GM18502 (cell line): ENCODE results near the gene GAS7.
"Not testable (repeated sequence)": the region's sequence is repeated elsewhere in the genome, so short reads cannot be mapped to it uniquely, and the experiment has no call there.

Experiments used
- ATAC-seq: cut with Tn5 transposase; IDR thresholded peaks from one replicate; pipeline ENCODE4 v1.9.1; 2021; ENCODE audit warnings: mild to moderate bottlenecking; ENCODE audit not compliant: unreplicated experiment, poor library complexity

Gene GAS7

DNA sequence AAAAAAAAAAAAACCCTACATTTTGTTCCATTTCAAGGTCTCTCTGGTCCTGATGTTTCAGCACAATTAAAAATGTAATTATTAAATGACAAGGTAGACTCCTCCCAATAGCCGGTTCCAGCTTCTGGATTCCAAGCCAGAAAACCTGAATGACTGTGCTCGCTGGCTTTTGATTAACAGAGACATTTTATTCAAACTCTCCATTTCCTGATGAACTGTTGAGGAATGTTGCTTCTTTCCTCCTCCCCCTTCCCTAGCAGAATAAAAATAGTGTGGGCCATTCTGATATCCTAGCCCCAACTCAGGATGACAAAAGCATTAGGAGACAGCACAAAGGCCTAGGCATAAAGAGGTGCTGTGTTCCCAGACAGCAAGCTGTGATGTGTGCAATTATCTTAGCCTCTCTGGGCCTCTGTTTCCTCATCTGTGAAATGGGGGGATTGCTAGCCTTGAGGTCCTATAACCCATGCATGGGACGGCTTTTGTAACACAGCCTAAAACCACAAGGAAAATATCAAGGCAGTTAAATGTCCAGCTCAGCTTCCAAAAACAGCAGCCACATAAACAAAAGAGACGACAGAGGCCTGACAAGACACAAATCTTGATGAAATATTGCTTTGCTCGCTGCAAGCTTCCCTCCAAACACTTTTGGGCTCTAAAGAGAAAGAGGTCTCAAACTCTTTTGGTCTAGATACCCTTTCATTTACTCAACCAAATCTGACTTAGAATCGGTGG, 166.1 kb downstream of the GAS7 start:
- no peak for ATAC-seq

DNA sequence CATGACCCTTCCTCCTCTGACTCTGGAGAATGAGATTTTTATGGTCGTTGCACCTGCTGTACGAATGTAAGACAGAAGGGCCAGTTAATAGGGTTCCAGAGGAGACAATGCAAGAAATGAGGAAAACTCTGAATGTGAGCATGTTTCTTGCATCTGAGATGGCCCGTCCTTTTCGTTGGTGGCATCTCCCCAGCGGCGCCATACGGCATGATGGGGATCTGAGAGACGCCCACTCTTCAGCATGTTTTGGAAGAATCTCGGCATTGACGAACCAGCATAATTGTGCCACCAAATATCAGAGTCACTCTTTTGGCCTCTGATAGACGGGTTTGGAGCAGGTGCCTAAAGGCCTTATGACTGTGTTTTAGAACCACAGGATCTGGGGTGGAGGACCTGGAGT, 166.8 kb downstream of the GAS7 start:
- ATAC-seq: no peak

DNA sequence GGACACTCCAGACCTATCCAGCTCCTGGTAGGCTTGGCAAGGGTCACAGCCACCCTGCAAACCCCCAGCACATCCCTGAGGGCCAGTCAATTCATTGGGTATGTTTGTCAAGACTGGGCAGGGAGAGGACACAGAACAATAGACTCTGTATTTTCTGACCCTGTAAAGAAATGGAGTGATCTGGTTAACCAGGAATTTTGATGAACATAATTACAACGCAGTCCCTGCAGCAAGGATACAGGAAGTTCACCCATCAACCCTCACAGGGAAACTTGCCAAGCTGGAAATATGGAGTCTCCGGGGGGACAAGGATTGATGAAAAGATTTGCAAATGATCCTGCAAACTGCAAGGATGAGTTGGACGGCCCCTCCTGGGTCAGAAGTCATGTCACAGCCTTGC, 167.3 kb downstream of the GAS7 start:
- ATAC-seq: no peak

DNA sequence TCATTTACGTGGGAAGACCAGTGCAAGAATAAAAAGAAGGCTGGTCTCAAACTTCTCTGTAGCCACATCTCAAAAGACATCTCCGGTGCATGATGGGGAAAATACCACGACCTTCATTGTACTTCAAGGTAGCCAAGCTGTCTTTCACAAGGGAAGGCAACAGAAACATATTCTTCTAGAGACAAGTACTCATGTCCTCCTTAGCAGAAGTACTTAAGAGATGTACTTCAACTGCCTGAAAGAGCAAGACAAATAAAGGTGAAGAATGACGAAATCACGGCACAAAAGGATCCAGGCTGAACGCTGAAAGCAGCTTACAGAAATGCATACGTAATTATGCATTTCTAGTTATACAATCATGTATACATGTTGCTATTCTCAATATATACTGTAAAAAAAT, 169.3 kb downstream of the GAS7 start:
- ATAC-seq: no peak

DNA sequence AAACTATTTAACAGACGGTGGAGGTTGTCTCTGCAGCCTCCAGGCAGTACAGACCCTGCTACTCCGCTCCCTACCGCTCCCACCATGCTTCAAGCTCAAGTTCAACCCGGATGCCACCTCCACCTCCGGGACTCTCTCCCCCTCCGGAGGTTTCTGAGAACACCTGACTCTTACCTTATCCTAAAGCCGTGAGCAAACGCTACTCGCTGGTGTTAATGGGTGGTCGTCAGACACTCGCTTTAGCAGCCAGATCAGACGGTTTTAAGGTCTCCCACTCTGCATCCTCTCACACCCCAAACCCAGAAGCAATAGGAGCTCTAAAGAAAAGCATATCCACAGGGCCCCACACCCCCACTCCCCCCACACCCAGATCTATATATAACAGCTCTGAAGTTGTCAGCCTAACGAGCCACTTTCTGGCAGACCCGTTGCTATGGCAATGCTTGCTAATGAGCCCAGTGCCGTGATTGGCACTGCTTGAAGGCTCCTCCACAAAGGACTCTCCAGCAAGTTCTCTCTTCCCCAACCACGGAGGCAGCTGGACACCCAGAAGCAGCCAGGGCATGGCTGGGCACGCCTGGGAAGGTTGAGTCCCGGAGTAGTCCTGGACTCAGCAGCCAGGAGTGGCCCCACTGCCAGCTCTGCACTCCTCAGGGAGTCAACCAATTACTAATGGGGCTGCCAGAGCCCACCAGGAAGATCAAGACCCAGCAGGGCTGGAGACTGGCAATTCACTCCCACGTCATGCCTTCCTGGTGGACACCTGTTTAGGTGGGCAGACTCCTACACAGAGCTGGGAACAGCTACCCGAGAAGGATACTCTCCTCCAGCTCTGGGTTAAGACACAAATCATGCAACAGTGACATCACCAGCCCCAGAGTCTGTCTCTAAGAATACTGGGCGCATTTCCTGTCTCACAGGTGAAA, 172.2 kb downstream of the GAS7 start:
- no peak for ATAC-seq

DNA sequence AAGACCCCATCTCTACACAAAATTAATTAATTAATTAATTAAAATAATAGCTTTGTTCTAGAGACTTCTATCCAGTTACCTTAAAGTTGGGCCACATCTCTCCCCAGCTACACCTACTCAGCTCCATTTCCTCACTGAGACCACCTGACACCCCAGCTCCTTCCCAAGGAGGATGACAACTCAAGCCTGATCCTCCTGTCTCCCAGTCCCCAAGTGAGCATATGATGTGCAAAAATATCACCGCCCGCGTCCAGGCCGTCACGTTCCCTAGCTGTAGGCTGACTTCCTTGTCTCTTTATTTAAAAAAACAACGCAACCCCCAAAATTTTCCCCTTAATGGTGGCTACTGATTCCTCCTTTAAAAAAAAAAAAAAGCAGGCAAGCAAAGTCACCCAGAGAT, 173.2 kb downstream of the GAS7 start:
- ATAC-seq: no peak

DNA sequence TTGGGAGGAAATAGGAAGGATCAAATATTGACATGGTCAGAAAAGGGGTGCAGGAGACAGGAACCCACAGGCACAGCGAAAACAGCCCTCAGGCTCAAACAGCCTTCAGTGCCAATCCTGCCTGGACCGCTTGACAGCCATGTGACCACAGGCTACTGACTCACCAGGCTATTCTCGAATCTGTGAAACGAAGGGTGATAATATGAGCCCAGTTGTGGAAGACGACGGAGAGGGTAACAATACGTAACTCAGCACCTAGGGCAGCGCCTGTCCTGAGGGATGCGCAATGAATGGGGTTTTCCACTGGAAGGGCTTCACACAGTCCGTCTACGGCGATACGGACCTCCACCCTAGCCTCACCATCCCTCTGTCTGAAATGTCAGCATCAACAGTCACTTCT, 176.0 kb downstream of the GAS7 start:
- no peak for ATAC-seq

DNA sequence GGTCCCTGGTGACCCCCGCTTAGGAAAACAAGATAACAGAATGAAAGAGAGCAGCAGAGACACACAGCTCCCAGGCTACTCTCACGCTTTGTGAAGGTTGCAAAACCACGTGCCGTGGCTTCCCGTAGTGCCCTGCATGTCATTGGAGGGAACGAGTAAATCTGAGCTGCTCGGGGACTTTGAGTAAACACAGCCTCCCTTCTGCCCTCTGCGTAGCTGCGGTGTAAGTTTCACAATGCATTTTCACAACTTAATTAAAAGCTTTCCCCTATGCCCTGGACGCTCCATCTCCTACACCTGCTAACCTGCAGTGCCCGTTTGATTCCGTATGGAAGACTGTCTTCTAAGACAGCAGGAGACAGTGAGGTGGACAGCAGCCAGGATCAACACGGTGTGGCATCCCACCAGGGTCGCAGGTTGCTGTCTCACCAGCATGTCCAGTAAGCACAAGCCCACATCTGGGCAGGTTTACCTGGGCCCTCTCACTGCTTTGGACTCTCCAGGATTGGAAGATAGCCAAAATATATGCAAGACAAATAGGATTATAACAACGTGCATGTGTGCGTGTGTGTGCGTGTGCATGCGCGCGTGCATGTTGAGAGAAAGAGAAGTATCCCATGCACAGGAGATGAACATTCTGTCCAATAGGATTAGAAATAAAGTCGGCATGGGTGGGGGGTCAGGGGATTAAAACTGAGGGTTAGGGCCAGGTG, 177.0 kb downstream of the GAS7 start:
- ATAC-seq: no peak

DNA sequence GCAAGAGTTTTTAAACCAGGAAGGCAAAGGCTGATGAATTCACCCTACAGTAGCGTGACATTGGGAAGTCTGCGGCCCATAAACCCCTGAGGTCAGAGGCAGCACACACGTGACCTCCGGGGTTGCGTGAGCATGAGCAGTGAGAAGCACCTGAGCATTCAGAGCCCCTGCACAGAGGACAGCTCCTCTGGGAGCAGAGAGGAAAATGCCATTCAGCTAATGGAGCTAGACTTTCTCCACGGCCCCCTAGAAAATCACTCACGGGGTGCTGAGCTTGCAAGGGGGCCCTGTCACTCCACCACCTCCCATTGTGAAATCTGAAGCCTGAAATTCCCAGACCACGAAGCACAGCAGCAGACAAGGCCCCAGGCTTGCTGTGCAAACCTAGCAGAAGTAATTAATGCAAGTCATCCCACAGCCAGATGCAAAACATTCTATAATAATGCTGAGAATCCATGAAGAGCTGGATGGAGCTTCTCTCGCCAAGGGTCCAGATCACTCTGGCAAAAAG, 178.4 kb downstream of the GAS7 start:
- no peak for ATAC-seq

DNA sequence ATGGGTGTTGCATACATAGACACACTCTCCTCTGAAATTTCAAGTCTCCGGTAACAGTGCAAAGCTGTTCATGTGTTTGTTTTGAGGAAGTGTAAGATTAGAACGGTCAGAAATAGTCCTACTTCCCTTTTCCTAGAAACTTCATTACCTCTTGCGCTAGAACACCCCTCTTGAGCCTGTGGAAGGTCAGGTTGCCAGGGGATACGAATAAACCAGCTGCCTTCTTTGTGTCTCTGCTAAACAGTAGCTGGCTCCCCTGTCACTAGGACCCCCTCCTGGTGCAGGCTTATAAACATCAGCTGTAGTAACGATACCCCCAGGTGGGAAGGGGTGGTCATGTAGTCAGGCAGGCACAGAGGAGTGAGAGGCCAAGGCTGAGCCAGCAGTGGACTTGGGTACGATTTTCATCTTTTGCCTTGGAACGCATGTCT, 179.9 kb downstream of the GAS7 start:
- peak; percentile 73 for ATAC-seq

DNA sequence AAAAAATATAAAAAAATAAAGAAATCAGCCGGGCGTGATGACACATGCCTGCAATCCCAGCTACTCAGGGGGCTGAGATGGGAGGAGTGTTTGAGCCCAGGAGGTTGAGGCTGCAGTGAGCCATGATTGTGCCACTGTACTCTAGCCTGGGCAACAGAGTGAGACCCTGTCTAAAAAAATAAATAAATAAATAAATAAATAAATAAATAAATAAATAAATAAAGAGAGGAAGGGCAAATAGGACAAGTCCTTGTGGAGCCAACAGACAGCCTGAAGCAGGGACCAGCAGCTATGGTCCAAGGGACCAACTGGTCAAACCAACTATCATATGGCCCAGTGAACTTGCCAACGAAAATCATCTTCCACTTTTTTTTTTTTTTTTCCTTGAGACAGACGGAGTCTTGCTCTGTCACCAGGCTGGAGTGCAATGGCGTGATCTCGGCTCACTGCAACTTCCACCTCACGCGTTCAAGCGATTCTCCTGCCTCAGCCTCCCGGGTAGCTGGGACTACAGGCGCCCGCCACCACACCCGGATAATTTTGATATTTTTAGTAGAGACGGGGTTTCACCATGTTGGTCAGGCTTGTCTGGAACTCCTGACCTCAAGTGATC, 181.3 kb downstream of the GAS7 start:
- not testable (repeated sequence) for ATAC-seq

DNA sequence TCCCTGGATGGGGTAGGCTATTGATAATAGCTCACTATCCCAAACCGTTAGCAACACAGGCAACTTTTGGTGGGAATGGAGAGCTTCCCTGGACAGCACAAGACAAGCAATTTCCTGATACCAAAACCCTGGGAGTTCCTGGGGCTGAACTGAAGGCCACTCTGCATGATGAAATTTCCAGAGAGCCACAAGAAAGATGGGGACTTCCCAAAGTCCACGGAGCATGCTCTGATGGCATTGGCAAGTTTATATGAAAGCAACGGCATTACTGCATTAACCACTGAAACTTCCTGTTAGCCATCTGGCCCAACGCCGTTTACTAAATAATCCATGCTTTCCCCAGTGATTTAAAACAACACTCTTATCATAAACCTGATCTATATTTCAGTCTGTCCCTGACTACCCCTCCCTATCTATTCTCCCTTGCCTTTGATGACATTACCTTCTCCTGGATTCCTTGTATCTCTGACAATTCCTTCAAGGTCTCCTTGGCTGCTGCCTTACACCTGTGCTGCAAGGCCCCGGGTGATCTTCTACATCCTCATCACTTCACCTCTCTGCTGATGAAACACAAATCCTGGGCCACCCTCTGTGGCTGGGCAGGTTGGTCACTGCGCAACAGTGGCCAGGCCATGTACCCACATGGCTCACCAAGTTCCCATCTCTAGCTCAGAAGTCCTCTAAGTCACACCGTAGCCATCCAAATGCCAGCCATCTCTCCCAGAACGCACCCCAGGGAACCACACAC, 184.9 kb downstream of the GAS7 start:
- ATAC-seq: peak; percentile 84

DNA sequence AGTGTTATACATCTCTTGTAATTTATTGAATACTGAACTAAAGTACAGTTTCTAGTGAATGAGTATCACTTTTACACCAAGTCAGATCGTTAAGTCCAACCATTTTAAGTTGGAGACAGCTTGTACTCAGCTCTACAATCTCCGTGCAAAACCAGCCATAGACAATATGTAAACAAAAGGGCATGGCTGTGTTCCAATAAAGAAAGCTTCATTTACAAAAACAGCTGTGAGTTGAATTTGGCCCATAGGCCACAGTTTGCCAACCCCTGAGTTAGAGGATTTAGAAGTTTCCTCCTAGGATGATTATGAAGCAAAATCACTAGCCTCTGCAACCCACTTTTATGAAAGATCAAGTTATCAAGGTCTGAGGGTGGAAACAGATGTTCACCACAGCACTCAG, 187.7 kb downstream of the GAS7 start:
- ATAC-seq: no peak

DNA sequence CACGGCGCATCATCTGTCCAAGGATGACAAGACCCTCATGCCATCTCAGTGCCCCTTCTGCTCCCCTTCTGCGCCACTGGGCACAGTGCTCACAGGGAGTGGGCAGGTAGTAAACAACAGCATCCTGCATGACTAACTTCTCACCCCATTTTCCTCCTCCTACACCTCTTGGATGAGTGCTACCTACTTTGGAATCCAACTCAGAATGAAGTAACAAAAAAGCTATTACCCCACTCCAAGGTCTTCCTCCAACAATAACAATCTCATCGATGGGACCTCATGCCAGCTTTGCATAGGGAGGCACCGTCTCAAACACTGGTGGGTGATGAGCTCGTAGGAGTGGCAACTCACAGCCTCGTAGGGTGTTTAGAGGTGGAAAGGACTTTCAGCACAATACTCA, 194.7 kb downstream of the GAS7 start:
- ATAC-seq: no peak

DNA sequence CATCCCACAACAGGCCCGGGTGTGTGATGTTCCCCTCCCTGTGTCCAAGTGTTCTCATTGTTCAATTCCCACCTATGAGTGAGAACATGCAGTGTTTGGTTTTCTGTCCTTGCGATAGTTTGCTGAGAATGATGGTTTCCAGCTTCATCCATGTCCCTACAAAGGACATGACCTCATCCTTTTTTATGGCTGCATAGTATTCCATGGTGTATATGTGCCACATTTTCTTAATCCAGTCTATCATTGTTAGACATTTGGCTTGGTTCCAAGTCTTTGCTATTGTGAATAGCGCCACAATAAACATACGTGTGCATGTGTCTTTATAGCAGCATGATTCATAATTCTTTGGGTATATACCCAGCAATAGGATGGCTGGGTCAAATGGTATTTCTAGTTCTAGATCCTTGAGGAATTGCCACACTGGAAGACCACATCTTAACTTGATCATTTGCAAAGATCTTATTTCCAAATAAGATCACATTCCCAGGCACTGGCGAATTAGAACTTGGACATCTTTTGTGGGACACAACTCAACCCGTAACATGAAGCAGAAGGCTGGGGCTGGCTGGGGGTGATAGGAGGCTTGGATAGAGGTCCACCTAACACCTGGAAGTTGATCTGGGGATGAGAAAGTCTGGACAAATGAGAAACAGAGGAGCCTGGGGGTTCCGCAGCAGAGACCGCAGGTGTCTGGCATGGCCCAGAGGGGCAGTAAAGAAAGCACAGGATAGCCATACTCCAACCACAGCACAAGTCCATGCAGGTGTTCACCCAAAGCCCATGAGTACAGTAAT, 195.6 kb downstream of the GAS7 start:
- ATAC-seq: not testable (repeated sequence)

DNA sequence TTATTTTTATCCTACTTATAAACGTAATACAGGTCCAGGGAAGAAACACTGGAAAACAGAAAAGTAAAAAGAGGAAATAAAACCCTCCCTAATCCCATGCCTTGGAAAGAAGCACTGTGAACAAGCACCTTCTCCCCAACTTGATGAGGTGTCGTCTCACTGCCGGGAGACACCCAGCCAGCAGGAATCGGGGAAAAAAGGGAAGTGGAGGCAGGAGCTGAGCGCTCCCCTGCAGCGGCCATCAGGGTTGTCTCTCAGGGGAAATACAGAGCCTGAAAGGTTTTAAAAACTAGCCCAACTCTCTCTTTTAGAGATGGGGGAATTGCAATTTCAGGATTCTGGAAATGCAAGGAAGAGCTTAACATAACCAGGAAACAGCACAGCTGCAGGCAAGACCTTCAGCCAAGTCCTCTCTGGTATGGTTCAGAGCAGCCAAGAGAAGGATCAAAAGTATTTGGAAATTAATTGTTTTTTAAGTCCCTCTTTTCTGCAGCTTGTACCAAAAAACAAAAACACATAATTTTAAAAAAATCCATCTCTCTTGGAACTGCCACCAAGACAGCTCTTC, 197.0 kb downstream of the GAS7 start:
- ATAC-seq: no peak

DNA sequence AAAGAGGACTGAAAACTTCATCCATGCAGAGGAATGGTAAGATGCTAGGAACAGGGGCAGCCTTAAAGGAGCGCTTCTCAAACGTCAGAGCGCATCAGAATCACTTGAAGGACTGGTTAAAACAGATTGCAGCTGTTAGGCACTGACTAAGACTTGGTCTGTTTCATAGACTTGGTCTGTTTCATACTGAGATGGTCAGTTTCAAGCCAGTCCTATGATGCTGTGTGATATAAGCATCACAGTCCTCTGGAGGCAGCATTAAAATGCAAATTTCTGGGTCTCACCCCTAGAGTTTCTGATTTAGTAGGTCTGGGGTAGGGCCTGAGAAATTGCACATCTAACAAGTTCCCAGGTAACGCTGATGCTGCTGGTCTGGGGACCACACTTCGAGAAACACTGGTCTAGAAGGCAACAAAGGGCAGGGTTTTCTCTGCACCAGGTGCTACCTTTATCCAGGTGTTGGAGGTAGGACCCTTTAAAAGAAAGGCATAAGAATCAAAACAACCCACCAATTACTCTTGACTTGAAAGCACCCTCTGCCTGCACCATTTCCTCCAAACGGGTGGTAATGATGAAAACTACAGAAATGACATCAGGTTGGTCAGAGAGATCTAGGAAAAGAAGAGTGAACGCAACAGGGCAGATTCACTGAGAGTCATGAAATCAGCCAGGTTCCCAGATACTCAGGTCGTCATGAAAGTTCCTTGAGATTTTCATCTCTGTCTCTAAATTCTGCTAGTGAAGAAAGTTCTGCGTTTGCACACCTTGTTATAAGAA, 198.3 kb downstream of the GAS7 start:
- peak; percentile 74 for ATAC-seq

DNA sequence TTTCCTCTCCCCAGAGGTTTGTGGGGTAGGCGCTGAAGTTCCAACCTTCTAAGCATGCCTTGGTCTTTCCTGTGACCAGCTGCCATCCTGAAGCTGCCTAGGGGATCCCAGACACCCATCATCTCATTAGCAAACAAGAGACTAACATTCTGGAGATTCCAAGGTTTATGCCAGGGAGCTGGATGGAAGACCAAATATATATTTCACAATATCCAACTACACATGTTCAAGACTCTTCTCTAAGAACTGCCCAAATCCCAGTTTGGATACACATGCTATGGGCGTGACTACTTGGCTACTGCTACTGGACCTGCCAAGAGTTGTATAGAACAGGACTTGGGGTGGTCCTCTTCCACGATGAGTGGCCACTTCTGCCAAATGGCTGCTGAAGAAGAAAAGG, 200.3 kb downstream of the GAS7 start:
- no peak for ATAC-seq
